ENCODE data around the gene PPM1D. TPM values are rescaled to one million over a fixed set of nuclear protein-coding genes. Genes with fewer than 3 reads are reported as not detected.

Gene PPM1D
- total RNA-seq, 2 donors from 2014 or later, result 5.0 to 7.6 TPM

DNA sequence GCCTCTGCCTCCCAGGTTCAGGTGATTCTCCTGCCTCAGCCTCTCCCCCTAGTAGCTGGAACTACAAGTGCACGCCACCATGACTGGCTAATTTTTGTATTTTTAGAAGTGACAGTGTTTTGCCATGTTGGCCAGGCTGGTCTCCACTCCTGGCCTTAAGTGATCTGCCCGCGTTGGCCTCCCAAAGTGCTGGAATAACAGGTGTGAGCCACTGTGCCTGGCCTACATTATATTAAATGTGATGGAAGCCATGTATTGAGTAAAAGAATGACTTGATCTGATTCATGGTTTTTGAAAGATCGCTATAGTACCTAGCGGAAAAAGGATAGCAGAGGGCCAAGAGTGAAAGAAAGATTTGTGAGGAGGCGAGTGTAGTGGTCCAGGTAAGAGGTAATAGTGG, 2.7 kb upstream of the PPM1D start:
- H3K36me3 ChIP-seq, result no peaks in the 10 kb centered on the region
- peaks cover 0 to under 1% of the 10 kb centered on the region in 2 donors for H3K4me1 ChIP-seq
- DNase-seq (ENCODE audit: low spot score), result no peak
- no peak overlapping the region for H3K4me3 ChIP-seq
- H3K27me3 ChIP-seq, result no peaks in the 10 kb centered on the region
- TF ChIP-seq, protein P1, sequence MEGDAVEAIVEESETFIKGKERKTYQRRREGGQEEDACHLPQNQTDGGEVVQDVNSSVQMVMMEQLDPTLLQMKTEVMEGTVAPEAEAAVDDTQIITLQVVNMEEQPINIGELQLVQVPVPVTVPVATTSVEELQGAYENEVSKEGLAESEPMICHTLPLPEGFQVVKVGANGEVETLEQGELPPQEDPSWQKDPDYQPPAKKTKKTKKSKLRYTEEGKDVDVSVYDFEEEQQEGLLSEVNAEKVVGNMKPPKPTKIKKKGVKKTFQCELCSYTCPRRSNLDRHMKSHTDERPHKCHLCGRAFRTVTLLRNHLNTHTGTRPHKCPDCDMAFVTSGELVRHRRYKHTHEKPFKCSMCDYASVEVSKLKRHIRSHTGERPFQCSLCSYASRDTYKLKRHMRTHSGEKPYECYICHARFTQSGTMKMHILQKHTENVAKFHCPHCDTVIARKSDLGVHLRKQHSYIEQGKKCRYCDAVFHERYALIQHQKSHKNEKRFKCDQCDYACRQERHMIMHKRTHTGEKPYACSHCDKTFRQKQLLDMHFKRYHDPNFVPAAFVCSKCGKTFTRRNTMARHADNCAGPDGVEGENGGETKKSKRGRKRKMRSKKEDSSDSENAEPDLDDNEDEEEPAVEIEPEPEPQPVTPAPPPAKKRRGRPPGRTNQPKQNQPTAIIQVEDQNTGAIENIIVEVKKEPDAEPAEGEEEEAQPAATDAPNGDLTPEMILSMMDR (IDR thresholded peaks at IDR 0.05), result no peak
- no peak overlapping the region for H3K27ac ChIP-seq
- no peaks in the 10 kb centered on the region for H3K9me3 ChIP-seq

DNA sequence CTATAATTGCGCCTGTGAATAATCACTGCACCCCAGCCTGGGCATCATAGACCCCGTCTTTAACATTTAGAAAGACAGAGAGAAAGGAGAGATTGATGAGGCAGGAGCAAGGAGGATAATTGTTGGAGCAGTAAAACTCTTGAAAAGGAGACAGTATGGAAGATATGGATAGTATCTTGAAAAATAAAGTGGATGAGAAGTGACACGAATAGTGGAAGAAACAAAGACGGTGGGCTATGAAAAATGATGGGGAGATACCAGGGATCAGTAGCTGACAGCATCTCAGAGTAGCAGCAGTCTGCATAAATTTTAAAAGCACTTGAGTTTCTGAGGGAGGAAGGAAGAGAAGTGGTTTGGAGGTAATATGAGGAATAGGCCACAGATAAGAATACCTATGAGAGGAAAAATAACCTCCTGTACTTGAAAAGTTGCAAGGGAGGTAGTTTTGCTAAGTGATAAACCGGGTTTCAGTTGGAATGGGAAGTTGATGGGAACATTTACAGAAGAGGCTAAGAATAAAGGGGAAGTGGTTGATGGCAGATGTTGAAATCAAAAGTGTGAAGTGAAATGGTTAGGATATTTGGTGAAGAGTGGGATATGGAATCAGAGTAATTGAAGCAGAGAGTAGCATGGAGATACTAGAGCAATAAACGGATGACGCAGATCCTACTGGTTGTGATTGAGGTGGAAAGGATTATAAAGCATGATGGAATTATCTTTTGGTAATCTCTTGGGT, 1.8 kb upstream of the PPM1D start:
- Histone ChIP-seq H3K36me3 (no peaks in the 10 kb centered on the region), H3K4me1 (peaks cover 0 to 9% of the 10 kb centered on the region in 2 donors), H3K9me3 (no peaks in the 10 kb centered on the region), H3K4me3 (no peak overlapping the region), H3K27me3 (no peaks in the 10 kb centered on the region), H3K27ac (no peak overlapping the region)
- DNase-seq (ENCODE audit: low spot score), result no peak
- TF ChIP-seq, protein P1 (IDR thresholded peaks at IDR 0.05), result no peak

DNA sequence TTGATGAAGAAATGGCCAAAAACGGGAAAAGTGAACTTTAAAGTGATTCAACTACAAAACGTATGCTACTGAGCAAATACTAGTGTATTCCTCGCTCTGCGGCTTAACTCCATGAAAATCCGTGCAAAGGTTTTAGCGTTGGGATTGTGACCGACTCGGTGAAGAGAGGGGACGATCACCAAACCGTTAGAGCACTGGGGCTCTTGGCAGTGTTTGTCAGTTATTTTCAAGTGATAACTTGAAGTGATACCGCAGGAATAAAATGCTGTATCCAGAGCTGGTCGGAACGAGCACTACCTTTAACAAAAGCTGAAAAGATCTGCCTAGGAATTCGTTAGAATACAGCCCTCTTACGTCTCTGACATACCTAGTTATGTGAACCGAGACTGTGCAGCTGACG, 773 bp upstream of the PPM1D start:
- peak overlapping the region; percentile 86 to 95 for H3K4me3 ChIP-seq
- H3K27me3 ChIP-seq, result no peaks in the 10 kb centered on the region
- H3K9me3 ChIP-seq, result no peaks in the 10 kb centered on the region
- H3K4me1 ChIP-seq, result peaks cover 0 to 20% of the 10 kb centered on the region in 2 donors
- H3K27ac ChIP-seq, result peak overlapping the region; percentile 96 to 97
- no peak for DNase-seq (ENCODE audit: low spot score)
- TF ChIP-seq, protein P1 (IDR thresholded peaks at IDR 0.05), result no peak
- no peaks in the 10 kb centered on the region for H3K36me3 ChIP-seq

DNA sequence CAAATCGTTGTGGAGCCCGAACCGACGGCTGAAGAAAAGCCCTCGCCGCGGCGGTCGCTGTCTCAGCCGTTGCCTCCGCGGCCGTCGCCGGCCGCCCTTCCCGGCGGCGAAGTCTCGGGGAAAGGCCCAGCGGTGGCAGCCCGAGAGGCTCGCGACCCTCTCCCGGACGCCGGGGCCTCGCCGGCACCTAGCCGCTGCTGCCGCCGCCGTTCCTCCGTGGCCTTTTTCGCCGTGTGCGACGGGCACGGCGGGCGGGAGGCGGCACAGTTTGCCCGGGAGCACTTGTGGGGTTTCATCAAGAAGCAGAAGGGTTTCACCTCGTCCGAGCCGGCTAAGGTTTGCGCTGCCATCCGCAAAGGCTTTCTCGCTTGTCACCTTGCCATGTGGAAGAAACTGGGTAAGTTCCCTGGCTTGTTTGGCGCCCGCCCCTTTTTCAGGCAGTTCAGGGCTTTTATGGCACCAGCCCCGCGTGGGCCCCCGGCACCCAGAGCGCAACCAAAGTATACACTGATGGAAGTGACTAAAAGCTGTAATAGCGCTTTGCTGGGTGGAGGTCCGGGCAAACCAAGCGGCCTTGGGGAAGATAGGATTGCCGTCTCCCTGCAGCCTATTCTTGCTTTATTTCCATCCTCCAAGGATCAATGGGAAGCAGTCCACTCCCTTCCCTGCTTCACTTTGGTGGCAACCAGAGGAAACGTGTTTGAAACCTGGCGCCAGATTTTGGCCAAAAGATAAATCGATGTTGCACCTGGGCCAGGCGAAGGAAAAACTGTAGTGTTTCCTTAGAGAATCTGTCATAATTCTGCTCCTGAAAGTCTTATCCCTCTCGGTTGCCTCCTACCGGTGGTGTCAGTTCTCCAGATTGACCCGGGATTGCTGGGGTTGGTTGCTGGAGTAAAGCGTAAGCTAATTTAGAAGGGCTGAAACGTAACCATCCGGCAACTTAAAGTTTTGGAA, 775 bp downstream of the PPM1D start:
- peak overlapping the region; percentile 96 to 97 for H3K27ac ChIP-seq
- H3K9me3 ChIP-seq, result no peaks in the 10 kb centered on the region
- H3K4me3 ChIP-seq, result peak overlapping the region; percentile 86 to 95
- no peaks in the 10 kb centered on the region for H3K27me3 ChIP-seq
- TF ChIP-seq, protein P1 (IDR thresholded peaks at IDR 0.05), result peak; percentile 63 to 80
- peak; percentile 85 for DNase-seq (ENCODE audit: low spot score)
- peaks cover 0 to 30% of the 10 kb centered on the region in 2 donors for H3K4me1 ChIP-seq
- H3K36me3 ChIP-seq, result no peaks in the 10 kb centered on the region

DNA sequence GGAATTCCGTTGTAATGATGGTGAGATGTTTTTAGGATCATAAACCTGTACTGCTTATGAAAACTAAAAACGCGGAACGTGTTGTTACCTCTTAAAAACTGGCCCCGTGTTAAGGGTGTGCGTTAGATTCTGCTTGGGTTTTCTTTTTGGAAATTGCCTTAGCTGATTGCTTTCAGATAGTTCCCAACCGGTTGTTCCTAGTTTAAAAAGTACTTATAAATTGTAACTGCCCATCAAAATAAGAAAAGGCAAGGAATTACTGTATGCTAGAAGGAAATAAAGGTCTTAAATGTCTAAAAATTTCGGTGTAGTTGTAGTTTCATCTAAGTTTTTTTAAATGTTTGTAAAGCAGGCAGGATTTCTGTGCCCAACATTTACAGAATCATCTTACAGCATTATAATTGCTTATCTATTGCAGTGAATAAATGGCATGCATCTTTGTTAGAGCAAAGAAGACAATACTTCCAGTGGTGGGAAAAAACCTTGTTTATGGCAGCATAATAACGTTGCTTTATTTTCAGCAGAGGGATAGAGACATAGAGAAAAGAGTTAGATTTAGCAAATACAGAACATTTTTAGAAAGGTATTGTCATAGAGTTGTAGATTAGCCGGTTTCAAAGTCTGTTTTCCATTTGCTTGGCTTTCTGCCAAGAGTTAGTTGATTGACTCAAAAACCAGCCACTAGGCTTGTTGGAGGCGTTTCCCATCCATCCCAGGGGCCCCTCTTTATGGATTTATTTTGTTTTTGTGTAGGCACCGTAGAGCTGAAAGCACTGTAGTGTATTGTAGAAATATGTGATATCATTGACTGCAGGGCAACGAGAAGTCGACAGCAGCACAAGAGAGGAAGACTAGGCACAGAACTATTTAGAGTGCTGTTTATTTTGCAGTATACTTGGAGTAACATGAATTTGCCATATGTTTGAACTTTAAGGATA, 1.7 kb downstream of the PPM1D start:
- no peaks in the 10 kb centered on the region for H3K27me3 ChIP-seq
- TF ChIP-seq, protein P1 (IDR thresholded peaks at IDR 0.05), result peak in 1 of 2 donors; percentile 9
- no peaks in the 10 kb centered on the region for H3K36me3 ChIP-seq
- peak overlapping the region; percentile 86 to 95 for H3K4me3 ChIP-seq
- peaks cover 0 to 30% of the 10 kb centered on the region in 2 donors for H3K4me1 ChIP-seq
- DNase-seq (ENCODE audit: low spot score), result peak; percentile 63
- H3K27ac ChIP-seq, result peak overlapping the region; percentile 96 to 97
- H3K9me3 ChIP-seq, result no peaks in the 10 kb centered on the region

Measured in right atrium auricular region (tissue), 2 donors.